ENCODE data around the gene FYB2.

Gene FYB2

GRCh38 chr1:56755911-56756310 is 63.3 kb downstream of the FYB2 start:
- no peak for TF ChIP-seq ZNF274 (IDR thresholded peaks at IDR 0.05; ENCODE audit: low read depth, low read length)
- no peak overlapping the region for H3K4me3 ChIP-seq (ENCODE audit: low read length)

DNA sequence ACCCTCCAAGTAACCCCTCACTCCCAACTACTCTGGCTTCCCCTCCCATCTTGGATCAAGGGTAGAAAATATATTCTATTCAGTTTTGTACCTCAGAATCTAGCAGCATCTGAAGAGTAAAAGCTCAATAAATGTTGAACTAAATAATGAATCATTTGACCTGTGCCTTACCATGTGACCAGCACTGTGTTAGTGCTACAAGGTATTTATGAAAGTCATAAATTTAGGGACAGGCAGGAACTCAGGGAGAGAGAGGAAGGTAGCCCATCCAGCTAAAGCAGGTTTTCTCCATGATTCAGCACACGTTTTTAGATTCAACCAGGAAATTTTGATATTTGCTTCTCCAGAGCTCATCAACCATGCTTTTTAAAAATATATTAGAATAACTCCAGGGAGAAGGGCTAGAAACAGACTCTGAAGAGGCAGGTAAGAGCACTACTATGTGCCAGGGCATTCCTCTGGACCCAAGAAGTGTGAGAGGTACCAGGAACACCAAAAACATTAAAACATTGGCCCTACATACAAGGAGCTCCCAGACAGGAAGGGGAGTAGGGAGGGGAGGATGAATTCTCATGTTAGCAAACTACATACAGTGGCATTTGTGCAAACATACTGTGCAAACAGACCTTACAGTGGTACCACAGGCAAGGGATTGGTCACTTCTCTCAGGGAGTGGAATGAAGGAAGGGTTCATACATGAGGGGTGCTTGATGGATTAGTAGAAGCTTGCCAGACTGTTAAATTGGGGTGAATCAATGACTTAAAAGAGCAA is 64.3 kb downstream of the FYB2 start:
- TF ChIP-seq ZNF274 (IDR thresholded peaks at IDR 0.05; ENCODE audit: low read depth, low read length) = no peak
- no peak overlapping the region for H3K4me3 ChIP-seq (ENCODE audit: low read length)

DNA sequence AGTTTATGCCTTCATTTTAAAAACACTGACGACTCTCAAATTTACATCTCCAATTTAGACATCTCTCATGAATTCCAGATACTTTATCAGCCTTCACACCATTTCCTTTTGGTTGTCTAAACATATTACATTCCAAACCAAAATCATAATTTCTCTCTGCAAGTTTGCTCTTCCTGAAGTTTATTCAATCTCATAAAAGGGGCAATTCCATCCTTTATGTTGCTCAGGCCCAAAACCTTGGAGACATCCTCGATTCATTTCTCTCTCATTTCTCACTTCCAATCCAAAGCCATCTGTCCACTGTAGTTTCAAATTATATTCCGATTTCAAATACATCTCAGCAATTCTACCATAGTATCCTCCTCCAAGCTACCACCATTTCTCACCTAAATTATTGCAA is 74.0 kb downstream of the FYB2 start:
- TF ChIP-seq ZNF274 (IDR thresholded peaks at IDR 0.05; ENCODE audit: low read depth, low read length) = no peak
- no peak overlapping the region for H3K4me3 ChIP-seq (ENCODE audit: low read length)

DNA sequence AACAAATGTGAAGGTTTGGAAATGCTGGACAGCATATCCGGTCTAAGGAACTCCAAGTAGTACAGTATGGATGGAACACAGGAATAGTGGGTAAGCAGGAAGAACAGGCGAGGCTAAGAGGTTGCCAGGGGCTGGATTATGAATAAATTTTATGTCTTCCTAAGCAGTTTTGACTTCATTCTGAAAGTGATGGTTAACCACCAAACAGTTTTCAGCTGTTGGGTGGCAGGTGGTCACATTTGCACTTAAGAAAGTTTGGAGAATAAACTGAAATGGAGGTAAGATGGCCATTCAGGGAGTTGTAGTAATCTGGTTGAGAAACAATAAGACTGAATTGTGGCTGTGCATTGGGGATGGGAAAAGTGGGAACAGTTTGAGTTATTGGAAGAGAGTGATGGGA is 90.2 kb downstream of the FYB2 start:
- no peak for TF ChIP-seq ZNF274 (IDR thresholded peaks at IDR 0.05; ENCODE audit: low read depth, low read length)
- H3K4me3 ChIP-seq (ENCODE audit: low read length) = no peak overlapping the region

DNA sequence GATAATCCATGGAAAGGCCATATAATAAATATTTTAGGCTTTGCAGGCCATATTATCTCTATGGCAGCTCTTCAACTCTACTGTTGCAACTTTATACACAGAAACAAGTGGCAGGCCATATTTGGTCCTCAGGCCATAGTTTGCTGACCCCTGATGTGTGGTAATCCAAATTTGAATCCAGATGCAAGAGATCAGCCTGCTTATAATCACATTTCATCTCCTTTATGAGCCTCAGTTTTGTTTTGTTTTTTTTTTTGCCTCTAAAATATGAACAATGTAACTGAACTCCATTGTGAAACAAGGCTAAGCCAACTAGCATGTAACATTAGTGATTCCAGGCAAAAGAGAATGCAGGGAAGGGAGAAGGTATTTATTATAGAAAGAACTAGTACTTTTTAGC is 92.5 kb downstream of the FYB2 start:
- H3K4me3 ChIP-seq (ENCODE audit: low read length) = no peak overlapping the region
- no peak for TF ChIP-seq ZNF274 (IDR thresholded peaks at IDR 0.05; ENCODE audit: low read depth, low read length)

GRCh38 chr1:56719171-56719570 is 100.0 kb downstream of the FYB2 start:
- no peak for TF ChIP-seq ZNF274 (IDR thresholded peaks at IDR 0.05; ENCODE audit: low read depth, low read length)
- no peak overlapping the region for H3K4me3 ChIP-seq (ENCODE audit: low read length)

- no peak for TF ChIP-seq ZNF274 (IDR thresholded peaks at IDR 0.05; ENCODE audit: low read depth, low read length)
- H3K4me3 ChIP-seq (ENCODE audit: low read length) = no peak overlapping the region
Observed at GRCh38 chr1:56715156-56715555, 104.0 kb downstream of the FYB2 start.

GRCh38 chr1:56713112-56713511 is 106.1 kb downstream of the FYB2 start:
- no peak overlapping the region for H3K4me3 ChIP-seq (ENCODE audit: low read length)
- no peak for TF ChIP-seq ZNF274 (IDR thresholded peaks at IDR 0.05; ENCODE audit: low read depth, low read length)

DNA sequence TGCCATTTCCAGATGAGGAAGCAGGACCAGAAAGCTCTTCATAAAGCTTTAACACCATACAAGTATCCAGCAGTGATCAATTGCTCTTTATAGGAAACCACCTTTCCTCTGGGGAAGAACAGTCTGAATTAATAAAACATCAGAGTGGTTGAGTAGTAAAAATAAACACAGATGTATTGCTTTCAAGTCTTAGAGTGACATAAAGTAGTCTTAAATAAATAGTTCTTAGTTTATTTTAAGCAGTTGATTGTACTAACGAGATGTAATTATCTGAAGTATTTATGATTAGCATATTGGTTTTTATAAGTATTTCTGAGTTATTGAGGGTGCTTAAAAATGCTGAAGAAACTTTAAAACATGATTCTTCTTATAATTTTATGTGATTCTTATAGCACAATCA is 107.1 kb downstream of the FYB2 start:
- TF ChIP-seq ZNF274 (IDR thresholded peaks at IDR 0.05; ENCODE audit: low read depth, low read length) = no peak
- H3K4me3 ChIP-seq (ENCODE audit: low read length) = no peak overlapping the region

- no peak overlapping the region for H3K4me3 ChIP-seq (ENCODE audit: low read length)
- TF ChIP-seq ZNF274 (IDR thresholded peaks at IDR 0.05; ENCODE audit: low read depth, low read length) = no peak
Observed at GRCh38 chr1:56710646-56711045, 108.6 kb downstream of the FYB2 start.

- H3K4me3 ChIP-seq (ENCODE audit: low read length) = no peak overlapping the region
Observed at GRCh38 chr1:56709995-56710394, 109.2 kb downstream of the FYB2 start.

DNA sequence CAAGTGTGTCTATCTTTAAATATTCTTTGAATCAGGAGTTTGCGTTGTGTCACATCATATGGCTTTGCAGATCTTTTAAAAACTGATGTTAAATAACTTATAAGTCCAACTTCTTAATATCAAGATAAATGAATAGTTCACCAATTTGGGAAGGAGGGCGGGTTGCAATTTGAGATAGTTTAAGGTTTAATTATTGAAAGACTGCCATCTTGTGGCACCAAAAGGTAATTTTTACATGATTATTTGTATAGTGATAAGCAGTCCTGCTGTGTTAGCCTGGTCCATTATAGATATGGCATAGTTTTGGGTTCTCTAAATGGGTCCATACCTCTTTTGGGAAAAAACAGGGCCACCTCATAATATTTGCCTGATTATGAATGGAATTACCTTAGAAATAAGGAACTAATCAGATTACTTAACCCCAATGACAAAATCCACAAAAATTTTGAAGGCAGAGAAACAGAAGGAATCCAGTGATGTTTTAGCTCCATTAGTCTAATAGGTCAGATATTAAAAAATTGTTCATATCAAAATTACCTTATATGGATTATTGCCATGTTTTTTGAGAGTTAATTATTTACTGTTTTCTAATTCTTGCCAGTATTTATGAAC is 109.8 kb downstream of the FYB2 start:
- H3K4me3 ChIP-seq (ENCODE audit: low read length) = no peak overlapping the region
- no peak for TF ChIP-seq ZNF274 (IDR thresholded peaks at IDR 0.05; ENCODE audit: low read depth, low read length)

More at GRCh38 chr1:56709995-56710394, 109.2 kb downstream of the FYB2 start:
- TF ChIP-seq ZNF274 (IDR thresholded peaks at IDR 0.05; ENCODE audit: low read depth, low read length) = no peak

DNA sequence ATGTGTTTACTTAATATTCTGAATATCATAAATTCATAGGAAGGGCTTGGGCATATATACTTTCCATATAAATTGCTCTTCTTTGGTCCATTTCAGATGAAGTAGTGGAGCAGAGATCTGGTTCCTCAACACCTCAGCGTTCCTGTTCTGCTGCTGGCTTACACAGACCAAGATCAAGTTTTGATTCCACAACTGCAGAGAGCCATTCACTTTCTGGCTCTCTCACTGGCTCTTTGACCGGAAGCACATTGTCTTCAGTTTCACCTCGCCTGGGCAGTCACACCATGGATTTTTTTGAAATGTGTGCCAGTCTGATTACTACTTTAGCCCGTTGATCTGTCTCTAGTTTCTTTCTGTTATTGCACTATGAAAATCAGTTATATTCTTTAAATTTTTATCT is 111.8 kb downstream of the FYB2 start:
- H3K4me3 ChIP-seq (ENCODE audit: low read length) = no peak overlapping the region
- TF ChIP-seq ZNF274 (IDR thresholded peaks at IDR 0.05; ENCODE audit: low read depth, low read length) = no peak

GRCh38 chr1:56703747-56704146 is 115.5 kb downstream of the FYB2 start:
- no peak overlapping the region for H3K4me3 ChIP-seq (ENCODE audit: low read length)
- no peak for TF ChIP-seq ZNF274 (IDR thresholded peaks at IDR 0.05; ENCODE audit: low read depth, low read length)

GRCh38 chr1:56696663-56697062 is 122.5 kb downstream of the FYB2 start:
- no peak overlapping the region for H3K4me3 ChIP-seq (ENCODE audit: low read length)
- TF ChIP-seq ZNF274 (IDR thresholded peaks at IDR 0.05; ENCODE audit: low read depth, low read length) = no peak
